Endodermal cell (in vitro differentiated cells): Measurements from ENCODE around the gene PGM5. TPM values are rescaled to one million over a fixed set of nuclear protein-coding genes. Genes with fewer than 3 reads are reported as not detected.

Experiments used
- DNase-seq: peaks from one replicate; pipeline ENCODE4 v3.0.0-alpha.2; 2017
- H3K27ac ChIP-seq: 2 replicates; pipeline ENCODE4 v1.5.1; 2013; ENCODE audit warnings: mild to moderate bottlenecking, low read depth, low read length, moderate library complexity
- H3K27me3 ChIP-seq: 2 replicates; pipeline ENCODE4 v1.6.1; 2013; ENCODE audit warnings: mild to moderate bottlenecking, low read length, moderate library complexity; ENCODE audit not compliant: insufficient read depth, control insufficient read depth, poor library complexity, severe bottlenecking
- H3K36me3 ChIP-seq: 2 replicates; pipeline ENCODE4 v1.7.0; 2013; ENCODE audit warnings: mild to moderate bottlenecking, low read length, moderate library complexity; ENCODE audit not compliant: control insufficient read depth, insufficient read depth
- H3K4me1 ChIP-seq: one replicate; pipeline ENCODE4 v1.7.0; 2013; ENCODE audit warnings: low read length; ENCODE audit not compliant: control insufficient read depth, insufficient read depth
- H3K4me3 ChIP-seq: 2 replicates; pipeline ENCODE4 v1.5.1; 2013; ENCODE audit warnings: mild to moderate bottlenecking, low read length, moderate library complexity
- H3K9ac ChIP-seq: 2 replicates; pipeline ENCODE4 v1.6.1; 2013; ENCODE audit warnings: mild to moderate bottlenecking, low read length, moderate library complexity; ENCODE audit not compliant: poor library complexity, severe bottlenecking; ENCODE audit errors: extremely low read depth
- H3K9me3 ChIP-seq: 2 replicates; pipeline ENCODE4 v1.6.1; 2013; ENCODE audit warnings: mild to moderate bottlenecking, low read length, moderate library complexity; ENCODE audit not compliant: control insufficient read depth
- H3K27ac Mint-ChIP-seq: 2 replicates; pipeline ENCODE4 v1.8.0; 2020; ENCODE audit warnings: mixed read lengths
- H3K27me3 Mint-ChIP-seq: 2 replicates; pipeline ENCODE4 v1.8.0; 2021; ENCODE audit warnings: mild to moderate bottlenecking, mixed read lengths; ENCODE audit not compliant: insufficient read depth
- H3K36me3 Mint-ChIP-seq: 2 replicates; pipeline ENCODE4 v1.8.0; 2020; ENCODE audit warnings: low read depth, mixed read lengths
- H3K4me1 Mint-ChIP-seq: 2 replicates; pipeline ENCODE4 v1.8.0; 2020; ENCODE audit warnings: mixed read lengths
- H3K4me3 Mint-ChIP-seq: 2 replicates; pipeline ENCODE4 v1.8.0; 2020; ENCODE audit warnings: mild to moderate bottlenecking, moderate library complexity, mixed read lengths
- H3K9me3 Mint-ChIP-seq: 2 replicates; pipeline ENCODE4 v1.8.0; 2020; ENCODE audit warnings: mild to moderate bottlenecking, mixed read lengths
- CTCF ChIP-seq: fragments of 200-600 bp; sonication (generic); conservative IDR thresholded peaks from 2 replicates; pipeline ENCODE4 v1.5.0; 2021; ENCODE audit warnings: antibody characterized with exemption, mild to moderate bottlenecking
- WGBS, 2 experiments: methylation state at CpG; one replicate each; pipeline versions ENCODE4 v1.1.5 to v1.1.7; 2013; ENCODE audit warnings: missing lambda C conversion rate in 2 of 2, mixed read lengths in 1 of 2; ENCODE audit not compliant: insufficient coverage in 1 of 2, insufficient read length in 1 of 2; 5-methylcytosine and 5-hydroxymethylcytosine counted together
- total RNA-seq, 2 donors: library from RNA; stranded (reverse); fragmentation: NEBNext Ultra II Directional in 1 of 2; extraction: Animal tissue kit (Norgen Biotek cat#: 25700) in 1 of 2; gene quantifications; 2 replicates in 1 of 2; 3 replicates in 1 of 2; pipeline ENCODE4 v1.2.1, GENCODE V29; 2021

PGM5 gene
- total RNA-seq, 2 donors from 2014 or later = 0.33 to 0.64 TPM

DNA sequence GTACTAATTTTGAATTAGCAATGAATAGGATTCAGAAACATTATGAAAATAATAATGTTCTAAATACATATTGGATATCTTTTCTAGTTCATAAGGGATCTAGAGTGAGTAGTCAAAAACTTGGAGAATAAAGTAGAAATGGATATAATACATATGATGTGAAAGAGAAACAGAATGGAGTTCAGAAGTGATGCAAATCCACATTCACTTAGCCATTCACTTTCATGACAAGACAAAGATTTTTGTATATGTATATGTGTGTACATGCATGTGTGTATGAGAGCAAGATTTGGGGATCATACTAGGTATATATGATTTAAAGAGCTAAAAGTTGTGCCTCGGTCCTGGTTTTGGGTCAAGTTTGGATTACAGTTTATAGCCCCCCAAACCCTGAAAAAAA lies 150.1 kb downstream of the PGM5 start:
- Histone ChIP-seq H3K4me3 (no peak overlapping the region), H3K4me1 (no peaks in the 10 kb centered on the region), H3K9ac (no peak overlapping the region), H3K27me3 (peaks cover 60% of the 10 kb centered on the region), H3K9me3 (no peaks in the 10 kb centered on the region), H3K27ac (no peak overlapping the region), H3K36me3 (no peaks in the 10 kb centered on the region)
- Mint-ChIP-seq H3K27me3 (peaks cover 82% of the 10 kb centered on the region), H3K4me1 (peaks cover 13% of the 10 kb centered on the region), H3K36me3 (no peaks in the 10 kb centered on the region), H3K27ac (no peak overlapping the region), H3K4me3 (no peak overlapping the region), H3K9me3 (no peaks in the 10 kb centered on the region)
- no peak for DNase-seq
- TF ChIP-seq CTCF = no peak
- 71% methylated on average over 1 of the region's 1 CpG; no CpG with 5 or more reads in 1 of the 2 experiments for WGBS, 2 experiments

GRCh38 chr9:68507130-68507805 lies 150.9 kb downstream of the PGM5 start:
- DNase-seq = no peak
- H3K36me3 Mint-ChIP-seq = no peaks in the 10 kb centered on the region
- H3K9me3 Mint-ChIP-seq = no peaks in the 10 kb centered on the region
- WGBS, 2 experiments = 46 to 59% methylated on average over 5 to 7 of the region's 7 CpGs
- H3K4me1 Mint-ChIP-seq = peaks cover 10% of the 10 kb centered on the region
- H3K9me3 ChIP-seq = no peaks in the 10 kb centered on the region
- no peak overlapping the region for H3K27ac ChIP-seq
- no peak overlapping the region for H3K27ac Mint-ChIP-seq
- no peaks in the 10 kb centered on the region for H3K36me3 ChIP-seq
- peak; percentile 82 for TF ChIP-seq CTCF
- peaks cover 67% of the 10 kb centered on the region for H3K27me3 ChIP-seq
- H3K27me3 Mint-ChIP-seq = peaks cover 88% of the 10 kb centered on the region
- H3K9ac ChIP-seq = no peak overlapping the region
- H3K4me1 ChIP-seq = no peaks in the 10 kb centered on the region
- no peak overlapping the region for H3K4me3 Mint-ChIP-seq
- no peak overlapping the region for H3K4me3 ChIP-seq

DNA sequence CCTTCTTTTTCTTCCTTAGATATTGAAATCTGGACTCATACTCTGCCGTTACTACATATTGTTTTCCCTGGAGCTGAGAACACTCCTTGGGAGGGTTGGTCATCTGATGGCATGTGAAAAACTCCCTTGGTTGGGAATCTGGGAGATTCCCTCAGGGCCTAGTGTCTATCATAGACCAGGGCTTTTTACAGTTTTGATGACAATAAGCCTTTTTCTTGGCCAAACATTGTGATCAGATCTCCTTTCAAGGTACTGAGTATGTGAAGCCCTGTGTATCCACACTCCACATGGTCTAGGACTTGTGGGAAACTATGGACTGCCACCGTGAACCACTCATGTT lies 151.4 kb downstream of the PGM5 start:
- Mint-ChIP-seq H3K4me1 (peaks cover 7% of the 10 kb centered on the region), H3K36me3 (no peaks in the 10 kb centered on the region), H3K9me3 (no peaks in the 10 kb centered on the region), H3K27ac (no peak overlapping the region), H3K4me3 (no peak overlapping the region), H3K27me3 (peaks cover 92% of the 10 kb centered on the region)
- WGBS, 2 experiments = 51% methylated on average over 2 of the region's 2 CpGs; no CpG with 5 or more reads in 1 of the 2 experiments
- Histone ChIP-seq H3K36me3 (no peaks in the 10 kb centered on the region), H3K9ac (no peak overlapping the region), H3K27ac (no peak overlapping the region), H3K9me3 (no peaks in the 10 kb centered on the region), H3K4me1 (no peaks in the 10 kb centered on the region), H3K4me3 (no peak overlapping the region), H3K27me3 (peaks cover 72% of the 10 kb centered on the region)
- peak; percentile 1 for TF ChIP-seq CTCF
- no peak for DNase-seq
